8988T (cell line): Measurements from ENCODE around the gene SDF2L1.
"Not testable (repeated sequence)": the region's sequence is repeated elsewhere in the genome, so short reads cannot be mapped to it uniquely, and the experiment has no call there.

Experiments used
- DNase-seq: peaks from one replicate; pipeline ENCODE4 v3.0.0; 2011

The SDF2L1 gene

GRCh38 chr22:21688706-21689381, 46.7 kb downstream of the SDF2L1 start:
- no peak for DNase-seq

GRCh38 chr22:21690401-21690801, 48.3 kb downstream of the SDF2L1 start:
- DNase-seq: no peak

GRCh38 chr22:21691816-21692215, 49.7 kb downstream of the SDF2L1 start:
- DNase-seq: no peak

- not testable (repeated sequence) for DNase-seq
These were observed 50.8 kb downstream of the SDF2L1 start for GRCh38 chr22:21692856-21693255.

GRCh38 chr22:21693333-21693998, 51.4 kb downstream of the SDF2L1 start:
- DNase-seq: no peak
